ENCODE data around the gene MYL12B. TPM values are rescaled to one million over a fixed set of nuclear protein-coding genes. Genes with fewer than 3 reads are reported as not detected.

The MYL12B gene
- polyA plus RNA-seq, 2 of the 4 experiments (the other 2 are of a cell fraction), result 419 to 498 TPM

GRCh38 chr18:3319894-3320454, 58.0 kb downstream of the MYL12B start:
- no peak for FAIRE-seq
- Histone ChIP-seq H3K27ac (peak overlapping the region; percentile 41 to 60; a peak in 5 of 6 replicates), H3K4me1 (peaks cover 50% of the 10 kb centered on the region), H3K4me2 (peak overlapping the region; percentile 46), H3K9me3 (no peaks in the 10 kb centered on the region), H3K4me3 (no peak overlapping the region)
- ChIA-PET CTCF (interaction anchor here (0.7 kb wide), 1 partner anchor 22 kb away, joined by 3 read pairs; no protein-coding TSS in a partner anchor), POLR2A (interaction anchor here (0.9 kb wide), 1 partner anchor 23 kb away, joined by 4 read pairs; no protein-coding TSS in a partner anchor)
- TF ChIP-seq NPAS2 (CRISPR knock-in tag; IDR thresholded peaks at IDR 0.05; ENCODE audit: borderline replicate concordance) (no peak), GATA3 (IDR thresholded peaks at IDR 0.05; ENCODE audit: borderline replicate concordance) (no peak), HOXB13 (CRISPR knock-in tag; IDR thresholded peaks at IDR 0.05; ENCODE audit: low read depth) (no peak), CHD2 (IDR thresholded peaks at IDR 0.05; ENCODE audit: low read length, partially characterized antibody) (no peak), MAFK (IDR thresholded peaks at IDR 0.05; ENCODE audit: partially characterized antibody) (no peak), FOSL2 (IDR thresholded peaks at IDR 0.05) (no peak), FOSL2 (CRISPR knock-in tag; IDR thresholded peaks at IDR 0.05) (no peak), ZC3H11A (IDR thresholded peaks at IDR 0.05) (no peak), HEYL (CRISPR knock-in tag; IDR thresholded peaks at IDR 0.05) (no peak), ZNF302 (CRISPR knock-in tag; IDR thresholded peaks at IDR 0.05) (no peak), MAZ (IDR thresholded peaks at IDR 0.05; ENCODE audit: borderline replicate concordance, low read depth, low read length) (no peak), ZFP36 (IDR thresholded peaks at IDR 0.05; ENCODE audit: borderline replicate concordance, partially characterized antibody) (no peak), JUN (IDR thresholded peaks at IDR 0.05) (no peak), EHMT2 (IDR thresholded peaks at IDR 0.05; ENCODE audit: low read depth) (no peak), EP300 (IDR thresholded peaks at IDR 0.05) (no peak), ELK1 (IDR thresholded peaks at IDR 0.05; ENCODE audit: low read depth, low read length) (no peak), JUNB (IDR thresholded peaks at IDR 0.05) (no peak), RFX5 (IDR thresholded peaks at IDR 0.05) (no peak), USF2 (IDR thresholded peaks at IDR 0.05) (no peak), EHF (CRISPR knock-in tag; IDR thresholded peaks at IDR 0.05) (no peak)
- peak in 1 of 2 experiments; percentile 51; a peak in 4 of 6 replicates for ATAC-seq
- 87% methylated on average over 2 of the region's 2 CpGs for WGBS (ENCODE audit: missing lambda C conversion rate)
- peak in 1 of 2 experiments; percentile 35 for DNase-seq (ENCODE audit: low read depth in 1 of 2, low spot score in 1 of 2)

GRCh38 chr18:3321133-3321812, 59.3 kb downstream of the MYL12B start:
- peak; percentile 31 to 59; a peak in 2 of 6 replicates for ATAC-seq
- Histone ChIP-seq H3K4me3 (no peak overlapping the region), H3K4me2 (peak overlapping the region; percentile 52), H3K4me1 (peaks cover 50% of the 10 kb centered on the region), H3K9me3 (no peaks in the 10 kb centered on the region), H3K27ac (peak overlapping the region; percentile 53 to 78; a peak in 5 of 6 replicates)
- peak; percentile 51 to 70 for DNase-seq (ENCODE audit: low read depth in 1 of 2, low spot score in 1 of 2)
- TF ChIP-seq E2F6 (IDR thresholded peaks at IDR 0.05; ENCODE audit: borderline replicate concordance, low read depth) (no peak), KDM5A (IDR thresholded peaks at IDR 0.05) (no peak), JUNB (IDR thresholded peaks at IDR 0.05) (peak; percentile 64), GATA3 (IDR thresholded peaks at IDR 0.05; ENCODE audit: borderline replicate concordance) (peak; percentile 23; the same call in 1 of the 2 replicates), FOSL2 (IDR thresholded peaks at IDR 0.05) (no peak), FOSL2 (CRISPR knock-in tag; IDR thresholded peaks at IDR 0.05) (0 out of 2 replicates have a peak, but pooled peaks have one; percentile 10), EP300 (IDR thresholded peaks at IDR 0.05) (peak in 1 of 2 experiments; percentile 34; a peak in 1 of 5 replicates), HOXB13 (CRISPR knock-in tag; IDR thresholded peaks at IDR 0.05; ENCODE audit: low read depth) (no peak), HDAC2 (IDR thresholded peaks at IDR 0.05) (no peak), CEBPB (IDR thresholded peaks at IDR 0.05) (0 out of 4 replicates have a peak, but pooled peaks of 1 of the 2 experiments have one; percentile 49)
- ChIA-PET POLR2A (interaction anchor here (0.6 kb wide), 1 partner anchor 126 kb away, joined by 3 read pairs; no protein-coding TSS in a partner anchor), CTCF (no interaction called here)
- FAIRE-seq, result no peak
- 80% methylated on average over 3 of the region's 3 CpGs for WGBS (ENCODE audit: missing lambda C conversion rate)
